Activated CD4-positive, CD25-positive, alpha-beta regulatory T cell treated with anti-CD3 and anti-CD28 coated beads, Interleukin-2, amount 50 U/mL, for 16 hours (primary cell): ENCODE results near the gene KCNK5.

Experiments
- DNase-seq: peaks from one replicate; pipeline ENCODE4 v3.0.0-alpha.2; 2020; ENCODE audit warnings: low read depth, low spot score

The KCNK5 gene

GRCh38 chr6:39240155-39240757, 11.0 kb upstream of the KCNK5 start:
- DNase-seq, result no peak

- DNase-seq, result no peak
Measured at GRCh38 chr6:39239527-39240154, 10.4 kb upstream of the KCNK5 start.

GRCh38 chr6:39236742-39237141, 7.5 kb upstream of the KCNK5 start:
- no peak for DNase-seq

GRCh38 chr6:39233333-39233732, 4.1 kb upstream of the KCNK5 start:
- no peak for DNase-seq

- DNase-seq, result no peak
Measured at GRCh38 chr6:39231521-39232243, 2.4 kb upstream of the KCNK5 start.

- no peak for DNase-seq
Measured at GRCh38 chr6:39230654-39231035, 1.4 kb upstream of the KCNK5 start.

GRCh38 chr6:39228111-39228971, 934 bp downstream of the KCNK5 start:
- no peak for DNase-seq

GRCh38 chr6:39227476-39227875, 1.8 kb downstream of the KCNK5 start:
- no peak for DNase-seq

GRCh38 chr6:39226639-39227329, 2.5 kb downstream of the KCNK5 start:
- DNase-seq, result no peak

GRCh38 chr6:39225946-39226437, 3.3 kb downstream of the KCNK5 start:
- DNase-seq, result no peak

- DNase-seq, result no peak
Measured at GRCh38 chr6:39225543-39225942, 3.7 kb downstream of the KCNK5 start.

GRCh38 chr6:39224523-39225182, 4.6 kb downstream of the KCNK5 start:
- DNase-seq, result no peak

GRCh38 chr6:39224011-39224410, 5.3 kb downstream of the KCNK5 start:
- DNase-seq, result no peak

GRCh38 chr6:39223555-39223954, 5.7 kb downstream of the KCNK5 start:
- DNase-seq, result no peak

GRCh38 chr6:39223061-39223460, 6.2 kb downstream of the KCNK5 start:
- DNase-seq, result no peak

- no peak for DNase-seq
Measured at GRCh38 chr6:39221779-39222641, 7.3 kb downstream of the KCNK5 start.

GRCh38 chr6:39221115-39221514, 8.2 kb downstream of the KCNK5 start:
- DNase-seq, result no peak

GRCh38 chr6:39218868-39219567, 10.3 kb downstream of the KCNK5 start:
- no peak for DNase-seq

- no peak for DNase-seq
Measured at GRCh38 chr6:39217177-39217864, 12.0 kb downstream of the KCNK5 start.
